Choroid plexus epithelial cell (primary cell): ENCODE measurements around the gene NUAK1.

Experiments
- DNase-seq: peaks from one replicate; pipeline ENCODE4 v3.0.0-alpha.2; 2010; ENCODE audit warnings: low read depth
- H3K4me3 ChIP-seq: 2 replicates; pipeline ENCODE4 v1.5.1; 2011; ENCODE audit warnings: low read depth, mild to moderate bottlenecking, control low read depth, low read length, moderate library complexity
- TF ChIP-seq, protein P1 (sequence below): conservative IDR thresholded peaks from 2 replicates; pipeline ENCODE4 v1.5.1; 2011; ENCODE audit warnings: low read depth, mild to moderate bottlenecking, control low read depth, inconsistent platforms, low read length, moderate library complexity

Gene NUAK1

DNA sequence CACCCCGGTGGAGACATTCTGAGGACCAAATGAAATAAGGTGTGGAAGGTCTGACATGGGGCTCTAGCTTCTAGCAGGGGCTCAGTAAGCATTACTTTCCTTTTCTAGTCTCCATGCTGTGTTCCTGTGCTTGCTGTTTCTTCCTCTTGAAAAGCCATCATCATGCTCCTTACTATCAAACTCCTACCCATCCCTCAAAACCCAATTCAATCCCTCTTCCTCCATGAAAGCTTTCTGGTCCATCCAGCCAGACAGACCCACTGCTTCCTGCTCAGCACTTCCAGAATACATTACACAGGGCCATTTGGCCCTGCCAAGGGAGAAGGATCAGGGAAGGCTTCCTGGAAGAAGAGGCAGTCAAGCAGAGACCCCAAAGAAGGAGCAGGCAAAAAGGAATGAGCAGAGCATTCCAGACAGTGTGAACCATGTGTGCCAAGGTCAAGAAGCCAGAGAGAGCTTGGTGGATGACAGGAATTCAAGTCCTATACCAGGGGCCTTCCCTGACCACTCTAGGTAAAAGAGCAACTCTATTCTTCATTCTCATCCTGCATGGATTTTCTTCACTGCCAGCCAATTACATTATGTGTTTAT is 59.5 kb downstream of the NUAK1 start:
- no peak overlapping the region for H3K4me3 ChIP-seq
- no peak for DNase-seq
- TF ChIP-seq, protein P1, sequence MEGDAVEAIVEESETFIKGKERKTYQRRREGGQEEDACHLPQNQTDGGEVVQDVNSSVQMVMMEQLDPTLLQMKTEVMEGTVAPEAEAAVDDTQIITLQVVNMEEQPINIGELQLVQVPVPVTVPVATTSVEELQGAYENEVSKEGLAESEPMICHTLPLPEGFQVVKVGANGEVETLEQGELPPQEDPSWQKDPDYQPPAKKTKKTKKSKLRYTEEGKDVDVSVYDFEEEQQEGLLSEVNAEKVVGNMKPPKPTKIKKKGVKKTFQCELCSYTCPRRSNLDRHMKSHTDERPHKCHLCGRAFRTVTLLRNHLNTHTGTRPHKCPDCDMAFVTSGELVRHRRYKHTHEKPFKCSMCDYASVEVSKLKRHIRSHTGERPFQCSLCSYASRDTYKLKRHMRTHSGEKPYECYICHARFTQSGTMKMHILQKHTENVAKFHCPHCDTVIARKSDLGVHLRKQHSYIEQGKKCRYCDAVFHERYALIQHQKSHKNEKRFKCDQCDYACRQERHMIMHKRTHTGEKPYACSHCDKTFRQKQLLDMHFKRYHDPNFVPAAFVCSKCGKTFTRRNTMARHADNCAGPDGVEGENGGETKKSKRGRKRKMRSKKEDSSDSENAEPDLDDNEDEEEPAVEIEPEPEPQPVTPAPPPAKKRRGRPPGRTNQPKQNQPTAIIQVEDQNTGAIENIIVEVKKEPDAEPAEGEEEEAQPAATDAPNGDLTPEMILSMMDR = no peak

DNA sequence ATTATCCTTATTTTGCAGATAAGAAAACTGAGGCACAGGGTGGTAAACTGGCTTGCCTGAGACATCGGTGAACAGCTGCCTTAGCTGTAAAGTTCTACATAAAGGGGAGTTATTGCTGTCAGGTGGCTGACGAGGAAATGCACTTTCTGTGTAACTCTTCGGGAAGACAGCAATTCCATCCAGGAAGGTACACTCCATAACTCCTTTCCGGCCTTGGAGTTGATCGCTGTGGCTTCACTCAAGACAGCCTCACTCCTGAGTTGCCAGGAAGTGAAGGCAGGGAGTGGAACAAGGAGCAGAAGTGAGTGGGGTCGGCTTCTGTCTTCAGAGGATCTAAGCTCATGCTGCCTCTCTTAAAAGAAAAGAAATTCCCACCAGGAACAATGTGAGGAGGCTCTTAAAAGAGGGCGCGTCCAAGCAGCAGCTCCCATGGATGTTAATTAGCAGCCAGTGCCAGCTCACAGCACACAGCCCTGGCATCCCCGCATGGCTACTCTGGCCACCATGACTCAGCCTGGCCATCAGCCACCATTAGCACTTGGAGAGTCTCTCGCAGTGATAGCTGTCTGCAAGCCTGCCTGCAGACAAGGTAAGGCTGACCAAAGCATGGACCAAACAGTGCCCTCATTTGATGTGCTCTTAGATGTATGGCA is 60.3 kb downstream of the NUAK1 start:
- H3K4me3 ChIP-seq = no peak overlapping the region
- peak; percentile 30 for DNase-seq
- TF ChIP-seq, protein P1 = no peak

DNA sequence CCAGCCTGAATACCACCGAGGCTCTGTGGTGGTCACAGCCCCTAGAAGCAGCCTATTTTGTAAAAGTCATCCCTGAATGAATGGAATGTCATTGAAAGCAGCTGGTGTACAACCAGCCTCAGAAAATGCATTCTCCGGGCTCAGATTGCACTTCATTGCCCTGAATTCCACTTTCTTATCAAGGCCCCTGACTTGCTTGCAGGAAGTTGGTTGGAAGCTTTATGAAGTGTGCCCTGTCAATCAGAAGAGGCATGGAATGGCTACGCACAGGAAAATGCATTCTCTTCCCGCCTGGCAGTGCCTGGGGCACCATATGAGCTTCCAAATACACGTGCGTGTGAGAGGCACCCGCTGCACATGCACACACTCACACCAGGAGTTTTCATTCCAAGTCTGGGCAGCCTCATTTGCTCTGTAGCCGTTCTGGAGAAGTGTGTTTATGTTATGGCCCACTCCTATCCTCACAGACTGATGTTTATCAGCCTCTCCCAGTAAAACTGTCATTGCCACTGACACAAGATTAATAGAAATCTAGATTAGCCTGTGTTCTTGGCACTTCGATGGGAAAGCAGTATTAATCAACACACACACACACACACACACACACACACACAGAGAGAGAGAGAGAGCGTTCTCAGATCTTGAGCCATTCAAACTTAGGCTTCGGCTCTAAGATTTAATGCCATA is 63.9 kb downstream of the NUAK1 start:
- DNase-seq = peak; percentile 57
- TF ChIP-seq, protein P1 = no peak
- H3K4me3 ChIP-seq = no peak overlapping the region

DNA sequence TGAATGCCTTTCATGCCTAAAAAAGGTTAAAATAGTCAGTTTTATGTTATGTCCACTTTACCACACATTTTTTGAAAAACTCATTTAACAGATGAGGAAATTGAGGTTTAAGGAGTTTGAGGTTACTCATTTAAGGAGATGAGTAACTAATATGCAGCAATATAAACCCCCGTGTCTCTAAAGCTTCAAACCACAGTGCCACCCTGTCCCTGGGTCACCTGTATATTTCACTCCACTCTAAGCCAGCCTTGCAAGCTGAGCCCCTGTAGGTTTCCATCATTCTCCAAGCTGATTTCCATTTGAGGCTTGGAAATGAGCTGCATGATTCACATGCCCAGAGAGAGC is 64.4 kb downstream of the NUAK1 start:
- DNase-seq = no peak
- TF ChIP-seq, protein P1 = no peak
- H3K4me3 ChIP-seq = no peak overlapping the region

DNA sequence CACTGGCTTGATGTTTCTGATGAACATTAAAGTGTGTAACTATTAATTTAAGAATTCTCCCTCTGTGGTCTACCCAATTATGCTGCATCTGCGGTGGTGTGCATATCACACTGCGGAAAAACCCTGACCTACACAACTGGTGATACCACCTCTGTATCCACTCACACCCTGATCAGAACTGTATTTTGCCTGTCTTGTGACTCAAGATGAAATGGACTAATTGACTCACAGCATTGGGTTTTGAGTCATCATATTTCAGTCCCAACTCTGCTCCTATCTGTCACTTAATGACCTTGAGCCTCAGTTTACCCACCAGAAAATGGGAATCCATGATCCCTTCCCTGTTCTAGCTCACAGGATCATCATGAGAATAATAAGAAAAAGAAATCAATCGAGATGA is 65.6 kb downstream of the NUAK1 start:
- no peak overlapping the region for H3K4me3 ChIP-seq
- TF ChIP-seq, protein P1 = no peak
- DNase-seq = no peak

DNA sequence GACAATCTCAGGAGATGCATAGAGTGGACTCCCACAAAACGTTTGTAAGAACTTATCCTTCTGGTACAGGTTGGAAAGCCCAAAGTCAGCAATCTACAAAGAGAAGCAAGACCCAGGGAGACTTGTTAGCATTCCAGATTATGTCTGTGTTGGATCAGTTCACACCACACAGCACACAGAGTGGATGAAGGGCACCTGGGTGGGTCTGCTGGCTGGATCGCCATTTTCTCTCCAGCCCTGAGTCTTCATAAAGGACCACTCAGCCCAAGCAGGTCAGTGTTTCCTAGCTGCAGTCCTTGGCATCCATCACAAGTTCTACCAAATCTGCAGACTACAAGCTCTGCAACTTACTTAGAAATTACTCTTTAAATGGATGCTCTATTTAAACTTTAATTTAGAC is 66.0 kb downstream of the NUAK1 start:
- no peak for DNase-seq
- no peak overlapping the region for H3K4me3 ChIP-seq
- TF ChIP-seq, protein P1 = no peak

DNA sequence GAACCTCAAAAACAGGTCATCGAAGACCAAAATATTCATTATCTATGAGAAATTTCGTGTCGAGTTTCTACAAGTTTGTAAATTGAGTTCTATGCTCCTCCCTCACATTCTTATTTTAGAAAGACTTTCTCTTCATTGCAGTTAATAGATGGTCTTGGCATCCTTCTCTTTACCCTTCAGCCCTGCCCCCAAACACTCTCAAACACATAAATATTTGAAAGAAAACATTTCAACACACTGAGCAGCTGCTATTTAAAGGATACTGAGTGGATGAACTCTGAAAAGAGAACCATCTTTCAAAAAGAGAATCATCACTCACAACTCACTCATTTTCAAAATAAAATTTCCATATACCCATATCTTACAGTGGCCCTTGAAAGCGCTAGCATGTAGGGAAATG is 67.1 kb downstream of the NUAK1 start:
- no peak overlapping the region for H3K4me3 ChIP-seq
- TF ChIP-seq, protein P1 = no peak
- peak; percentile 28 for DNase-seq
